Measurements from ENCODE around the gene THBS4.

THBS4 gene

DNA sequence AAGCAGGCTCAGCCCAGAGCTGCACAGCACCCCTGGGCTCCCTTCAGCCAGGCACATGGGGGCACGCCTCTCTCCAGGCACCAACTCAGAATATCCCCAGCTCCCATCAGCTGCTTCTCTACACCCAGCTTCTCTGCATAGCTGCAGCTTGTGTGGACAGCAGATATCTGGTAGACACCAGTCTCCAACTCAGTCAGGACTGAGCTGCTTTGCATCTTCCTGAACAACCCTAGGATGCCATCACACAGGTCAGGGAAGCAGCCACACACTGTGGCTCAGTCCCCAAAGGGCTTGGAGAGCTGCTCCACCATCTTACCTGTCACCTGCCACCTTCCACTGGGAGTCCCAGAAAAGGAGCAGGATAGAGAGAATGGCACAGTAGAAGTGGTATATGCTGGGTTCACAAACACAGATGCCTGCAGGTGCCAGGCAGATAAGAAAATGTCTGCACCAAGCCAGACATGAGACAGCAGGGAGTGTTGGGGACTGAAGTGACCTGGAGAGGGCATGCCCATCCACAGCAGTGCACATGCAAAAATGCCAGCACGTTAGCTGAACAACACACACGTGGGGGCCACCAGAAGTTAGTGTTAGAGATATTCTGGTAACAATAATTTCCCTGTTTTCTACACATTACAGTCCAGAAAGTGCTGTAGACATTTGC, 42.0 kb downstream of the THBS4 start:
- H3K27me3 ChIP-seq (ENCODE audit: low read length), result no peaks in the 10 kb centered on the region
- no peak overlapping the region for H3K4me3 ChIP-seq (ENCODE audit: insufficient read depth, low read length, poor library complexity, severe bottlenecking)
- H3K27ac ChIP-seq (ENCODE audit: low read depth, low read length), result no peak overlapping the region
- no peaks in the 10 kb centered on the region for H3K9me3 ChIP-seq (ENCODE audit: insufficient read depth, low read length)
- H4K20me1 ChIP-seq (ENCODE audit: low read depth, low read length), result no peaks in the 10 kb centered on the region
- H3K9me2 ChIP-seq (replicated peaks; ENCODE audit: insufficient read depth, low read length), result no peaks in the 10 kb centered on the region
- H3K36me3 ChIP-seq (ENCODE audit: low read length), result no peaks in the 10 kb centered on the region
- H3K9ac ChIP-seq (ENCODE audit: low read length), result no peak overlapping the region
- no peak overlapping the region for H2AFZ ChIP-seq (ENCODE audit: low read depth, low read length, severe bottlenecking)
- H3K79me2 ChIP-seq (ENCODE audit: insufficient read depth, low read length), result no peaks in the 10 kb centered on the region
- TF ChIP-seq, protein P1, sequence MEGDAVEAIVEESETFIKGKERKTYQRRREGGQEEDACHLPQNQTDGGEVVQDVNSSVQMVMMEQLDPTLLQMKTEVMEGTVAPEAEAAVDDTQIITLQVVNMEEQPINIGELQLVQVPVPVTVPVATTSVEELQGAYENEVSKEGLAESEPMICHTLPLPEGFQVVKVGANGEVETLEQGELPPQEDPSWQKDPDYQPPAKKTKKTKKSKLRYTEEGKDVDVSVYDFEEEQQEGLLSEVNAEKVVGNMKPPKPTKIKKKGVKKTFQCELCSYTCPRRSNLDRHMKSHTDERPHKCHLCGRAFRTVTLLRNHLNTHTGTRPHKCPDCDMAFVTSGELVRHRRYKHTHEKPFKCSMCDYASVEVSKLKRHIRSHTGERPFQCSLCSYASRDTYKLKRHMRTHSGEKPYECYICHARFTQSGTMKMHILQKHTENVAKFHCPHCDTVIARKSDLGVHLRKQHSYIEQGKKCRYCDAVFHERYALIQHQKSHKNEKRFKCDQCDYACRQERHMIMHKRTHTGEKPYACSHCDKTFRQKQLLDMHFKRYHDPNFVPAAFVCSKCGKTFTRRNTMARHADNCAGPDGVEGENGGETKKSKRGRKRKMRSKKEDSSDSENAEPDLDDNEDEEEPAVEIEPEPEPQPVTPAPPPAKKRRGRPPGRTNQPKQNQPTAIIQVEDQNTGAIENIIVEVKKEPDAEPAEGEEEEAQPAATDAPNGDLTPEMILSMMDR (IDR thresholded peaks at IDR 0.05; ENCODE audit: insufficient read depth, low read length, poor library complexity, severe bottlenecking), result no peak
- TF ChIP-seq EZH2phosphoT487 (conservative IDR thresholded peaks at IDR 0.05; ENCODE audit: low read length), result no peak
- no peak overlapping the region for H3K4me2 ChIP-seq (ENCODE audit: low read depth, low read length, poor library complexity, severe bottlenecking)
- no peaks in the 10 kb centered on the region for H3F3A ChIP-seq (ENCODE audit: insufficient read depth)

DNA sequence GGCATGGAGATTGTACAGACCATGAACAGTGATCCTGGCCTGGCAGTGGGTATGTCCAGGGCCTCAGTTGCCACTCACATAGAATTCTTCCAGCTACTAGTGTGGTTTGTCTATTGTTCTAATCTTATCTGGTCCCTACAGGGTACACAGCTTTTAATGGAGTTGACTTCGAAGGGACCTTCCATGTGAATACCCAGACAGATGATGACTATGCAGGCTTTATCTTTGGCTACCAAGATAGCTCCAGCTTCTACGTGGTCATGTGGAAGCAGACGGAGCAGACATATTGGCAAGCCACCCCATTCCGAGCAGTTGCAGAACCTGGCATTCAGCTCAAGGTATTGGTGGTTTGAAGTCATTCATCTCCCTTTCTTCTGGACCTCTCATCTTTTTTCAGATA, 43.8 kb downstream of the THBS4 start:
- H3K9ac ChIP-seq (ENCODE audit: low read length), result no peak overlapping the region
- no peak overlapping the region for H3K4me2 ChIP-seq (ENCODE audit: low read depth, low read length, poor library complexity, severe bottlenecking)
- H3K9me3 ChIP-seq (ENCODE audit: insufficient read depth, low read length), result no peaks in the 10 kb centered on the region
- H3K27ac ChIP-seq (ENCODE audit: low read depth, low read length), result no peak overlapping the region
- H2AFZ ChIP-seq (ENCODE audit: low read depth, low read length, severe bottlenecking), result no peak overlapping the region
- no peak overlapping the region for H3K4me3 ChIP-seq (ENCODE audit: insufficient read depth, low read length, poor library complexity, severe bottlenecking)
- no peak for TF ChIP-seq EZH2phosphoT487 (conservative IDR thresholded peaks at IDR 0.05; ENCODE audit: low read length)
- TF ChIP-seq, protein P1 (IDR thresholded peaks at IDR 0.05; ENCODE audit: insufficient read depth, low read length, poor library complexity, severe bottlenecking), result no peak
- no peaks in the 10 kb centered on the region for H3K36me3 ChIP-seq (ENCODE audit: low read length)
- no peaks in the 10 kb centered on the region for H4K20me1 ChIP-seq (ENCODE audit: low read depth, low read length)
- H3K27me3 ChIP-seq (ENCODE audit: low read length), result no peaks in the 10 kb centered on the region
- H3K79me2 ChIP-seq (ENCODE audit: insufficient read depth, low read length), result no peaks in the 10 kb centered on the region
- H3K9me2 ChIP-seq (replicated peaks; ENCODE audit: insufficient read depth, low read length), result no peaks in the 10 kb centered on the region
- no peaks in the 10 kb centered on the region for H3F3A ChIP-seq (ENCODE audit: insufficient read depth)

DNA sequence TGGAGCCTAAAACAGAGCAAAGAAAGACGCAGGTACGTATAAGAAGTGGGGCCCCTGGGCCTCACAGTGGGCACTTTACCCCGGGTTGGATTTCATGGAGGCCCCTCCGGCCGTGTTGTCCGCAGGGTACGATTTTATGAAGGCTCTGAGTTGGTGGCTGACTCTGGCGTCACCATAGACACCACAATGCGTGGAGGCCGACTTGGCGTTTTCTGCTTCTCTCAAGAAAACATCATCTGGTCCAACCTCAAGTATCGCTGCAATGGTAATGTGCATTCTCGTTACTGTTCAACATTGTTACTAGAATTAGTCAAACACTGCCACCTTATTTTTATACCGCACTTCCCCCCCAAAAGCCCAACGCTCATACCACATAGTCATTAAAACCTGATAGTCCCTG, 47.1 kb downstream of the THBS4 start:
- TF ChIP-seq, protein P1 (IDR thresholded peaks at IDR 0.05; ENCODE audit: insufficient read depth, low read length, poor library complexity, severe bottlenecking), result no peak
- no peak for TF ChIP-seq EZH2phosphoT487 (conservative IDR thresholded peaks at IDR 0.05; ENCODE audit: low read length)
- H3K36me3 ChIP-seq (ENCODE audit: low read length), result no peaks in the 10 kb centered on the region
- H3F3A ChIP-seq (ENCODE audit: insufficient read depth), result no peaks in the 10 kb centered on the region
- no peaks in the 10 kb centered on the region for H4K20me1 ChIP-seq (ENCODE audit: low read depth, low read length)
- H3K9me2 ChIP-seq (replicated peaks; ENCODE audit: insufficient read depth, low read length), result no peaks in the 10 kb centered on the region
- H3K79me2 ChIP-seq (ENCODE audit: insufficient read depth, low read length), result no peaks in the 10 kb centered on the region
- H3K4me2 ChIP-seq (ENCODE audit: low read depth, low read length, poor library complexity, severe bottlenecking), result no peak overlapping the region
- no peak overlapping the region for H2AFZ ChIP-seq (ENCODE audit: low read depth, low read length, severe bottlenecking)
- H3K27me3 ChIP-seq (ENCODE audit: low read length), result no peaks in the 10 kb centered on the region
- H3K4me3 ChIP-seq (ENCODE audit: insufficient read depth, low read length, poor library complexity, severe bottlenecking), result no peak overlapping the region
- no peak overlapping the region for H3K9ac ChIP-seq (ENCODE audit: low read length)
- no peak overlapping the region for H3K27ac ChIP-seq (ENCODE audit: low read depth, low read length)
- H3K9me3 ChIP-seq (ENCODE audit: insufficient read depth, low read length), result no peaks in the 10 kb centered on the region
